HG03064 (cell line): ENCODE results near the gene TSTD1.

ENCODE experiments used
- ATAC-seq: cut with Tn5 transposase; IDR thresholded peaks from one replicate; pipeline ENCODE4 v1.9.1; 2021; ENCODE audit warnings: low read depth; ENCODE audit not compliant: unreplicated experiment

TSTD1 gene

GRCh38 chr1:161038523-161039153, at the start of gene TSTD1:
TSS of gene TSTD1 (minus strand) at chr1:161038964. CDS start at chr1:161038889, 75 bp downstream.
- ATAC-seq = peak; percentile 85

DNA sequence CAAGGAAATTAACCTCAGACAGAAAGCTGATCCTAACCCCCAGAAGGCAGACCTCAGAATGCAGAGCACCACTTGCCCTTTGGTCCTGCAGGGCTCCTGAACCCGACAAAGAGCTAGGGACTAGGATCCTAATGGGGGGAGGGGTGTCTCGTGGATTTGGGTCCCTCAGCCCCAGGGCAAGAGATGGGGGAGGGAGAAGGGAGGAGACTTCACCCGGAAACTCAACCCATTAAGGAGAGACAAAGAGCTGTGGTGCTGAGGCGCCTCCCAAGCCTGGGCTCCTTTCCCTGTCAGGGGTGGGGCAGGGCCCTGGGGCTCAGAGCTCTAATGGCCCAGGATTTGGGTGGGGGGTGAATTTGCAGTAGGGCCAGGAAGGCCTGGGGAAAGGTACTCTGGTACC, 47.7 kb upstream of the TSTD1 start:
- no peak for ATAC-seq

DNA sequence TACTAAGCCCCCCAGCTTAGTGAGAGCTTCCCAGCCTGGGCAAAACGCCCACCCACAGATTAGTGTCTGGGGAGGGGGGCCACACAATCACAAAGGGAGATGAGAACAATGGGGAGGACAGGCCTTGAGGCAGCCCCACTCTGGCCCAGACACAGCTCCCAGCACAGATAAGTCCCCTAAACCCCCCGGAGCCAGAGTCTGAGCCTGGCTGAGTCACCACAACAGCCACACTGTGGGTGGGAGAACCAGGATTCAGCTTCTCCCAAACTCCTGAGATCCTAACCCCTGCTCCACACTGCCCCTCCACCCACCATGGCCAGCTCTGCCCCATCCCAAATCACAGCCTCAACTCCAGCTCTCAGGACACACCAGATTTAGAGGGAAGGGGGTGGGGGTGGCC, 46.4 kb upstream of the TSTD1 start:
- no peak for ATAC-seq

DNA sequence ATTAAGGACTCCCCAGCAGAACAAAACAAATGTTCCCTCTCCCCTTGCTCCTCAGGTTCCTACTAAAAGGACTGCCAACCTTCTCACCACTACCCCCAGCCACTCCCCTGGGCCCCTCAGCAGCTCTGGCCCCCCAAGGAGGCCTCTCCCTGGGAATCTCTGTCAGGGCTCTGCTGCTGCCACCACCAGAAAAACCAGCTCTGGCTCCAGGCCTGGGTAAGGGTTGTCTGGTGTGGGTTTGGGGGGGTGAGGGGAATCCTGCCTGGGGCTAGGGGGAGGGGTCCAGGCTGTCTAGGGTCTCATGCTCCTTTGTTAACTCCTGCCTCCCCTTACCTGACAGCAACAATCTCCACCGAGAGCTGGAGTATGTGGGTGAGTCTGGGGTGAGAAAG, 45.8 kb upstream of the TSTD1 start:
- ATAC-seq = no peak

DNA sequence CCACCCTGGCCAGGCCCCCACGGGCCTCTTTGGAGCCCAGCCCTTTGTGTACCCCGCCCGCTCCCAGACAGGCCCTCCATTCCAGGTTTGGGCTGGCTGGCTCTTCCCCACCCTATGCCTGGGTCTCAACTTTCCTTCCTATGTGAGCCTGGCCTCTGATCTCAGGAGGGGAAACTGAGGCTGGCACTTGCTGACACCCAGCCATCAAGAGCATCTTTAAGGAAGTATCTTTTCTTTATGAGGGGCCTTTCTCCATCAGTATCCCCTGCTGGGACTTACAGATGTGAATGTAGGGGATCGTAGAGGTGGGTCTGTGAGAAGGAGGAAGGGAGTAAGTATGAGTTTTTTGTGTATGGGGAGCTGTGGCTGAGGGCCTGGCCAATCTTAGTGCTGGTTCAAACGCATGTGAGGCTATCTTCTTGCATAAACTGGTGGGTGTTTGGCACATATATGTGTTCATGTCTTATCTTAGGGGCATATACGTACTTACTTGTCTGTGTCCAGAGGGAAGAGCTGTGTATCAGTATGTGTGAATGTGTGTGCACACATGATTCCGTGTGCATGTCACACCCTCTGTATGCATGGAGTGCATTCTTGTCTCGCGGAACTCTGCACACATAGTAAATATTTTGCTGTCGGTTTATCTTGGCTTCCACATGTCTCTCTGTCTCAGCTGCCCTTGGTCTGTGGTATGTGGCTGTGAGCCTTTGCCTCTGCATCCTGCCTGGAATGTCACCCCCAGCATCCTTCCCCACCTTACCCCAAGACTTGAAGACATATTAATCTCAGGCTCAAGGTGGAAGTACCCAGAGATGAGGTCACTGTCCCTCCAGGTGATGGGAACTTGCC, 45.2 kb upstream of the TSTD1 start:
- no peak for ATAC-seq

DNA sequence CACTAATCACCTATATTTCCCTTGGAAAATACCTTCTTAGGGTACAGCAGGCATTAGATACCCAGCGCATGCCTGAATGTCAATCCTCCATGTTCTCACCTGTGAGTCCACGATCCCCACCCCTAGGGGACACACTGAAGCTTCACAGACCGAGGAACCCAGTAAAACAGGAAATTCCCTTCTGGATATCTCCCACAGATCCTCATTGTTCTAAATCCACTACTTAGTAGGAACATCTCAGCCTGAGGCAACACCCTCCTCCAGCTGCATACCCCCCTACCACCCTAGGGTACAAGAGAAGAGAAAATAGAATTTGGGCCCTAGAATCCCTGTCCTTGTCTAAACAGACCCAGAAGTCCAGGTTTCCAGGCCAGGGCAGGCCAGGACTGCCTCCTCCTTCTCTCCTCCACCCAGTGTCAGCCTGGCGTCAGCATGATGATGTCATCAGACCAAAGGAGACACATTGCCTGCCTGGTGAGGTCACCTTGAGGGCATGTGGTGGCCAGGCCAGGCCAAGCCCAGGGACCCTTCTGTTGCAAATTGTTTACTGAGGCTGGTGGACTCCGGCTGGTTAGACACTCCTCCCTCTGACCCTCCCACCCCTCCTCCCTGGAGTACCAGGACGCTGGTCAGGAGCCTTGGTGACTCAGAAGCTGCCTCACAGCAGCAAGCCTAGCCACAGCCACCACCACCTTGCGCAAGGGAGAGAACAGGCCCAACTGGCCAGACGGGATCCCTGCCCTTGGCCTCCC, 44.4 kb upstream of the TSTD1 start:
- no peak for ATAC-seq

DNA sequence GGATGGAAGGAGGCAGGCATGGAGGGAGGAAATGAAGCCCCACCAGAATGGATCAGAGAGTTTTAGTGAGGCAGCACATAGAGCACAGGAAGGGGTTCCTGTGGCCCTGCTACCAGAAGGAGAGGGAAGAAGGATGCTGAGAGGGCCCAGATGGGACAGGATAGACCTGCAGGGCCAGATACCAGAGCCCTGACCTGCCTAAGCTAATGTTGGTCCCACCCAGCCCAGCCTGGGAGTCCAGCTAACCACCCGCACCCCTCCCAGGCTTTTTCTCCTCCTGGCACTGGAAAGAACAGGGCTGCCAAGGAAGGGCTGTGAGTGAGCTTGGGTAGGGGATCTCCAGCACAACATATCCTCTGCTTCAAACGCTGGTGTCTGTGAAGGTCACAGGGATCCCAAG, 43.7 kb upstream of the TSTD1 start:
- ATAC-seq = no peak

- no peak for ATAC-seq
Observed at GRCh38 chr1:161081519-161081918, 42.8 kb upstream of the TSTD1 start.

DNA sequence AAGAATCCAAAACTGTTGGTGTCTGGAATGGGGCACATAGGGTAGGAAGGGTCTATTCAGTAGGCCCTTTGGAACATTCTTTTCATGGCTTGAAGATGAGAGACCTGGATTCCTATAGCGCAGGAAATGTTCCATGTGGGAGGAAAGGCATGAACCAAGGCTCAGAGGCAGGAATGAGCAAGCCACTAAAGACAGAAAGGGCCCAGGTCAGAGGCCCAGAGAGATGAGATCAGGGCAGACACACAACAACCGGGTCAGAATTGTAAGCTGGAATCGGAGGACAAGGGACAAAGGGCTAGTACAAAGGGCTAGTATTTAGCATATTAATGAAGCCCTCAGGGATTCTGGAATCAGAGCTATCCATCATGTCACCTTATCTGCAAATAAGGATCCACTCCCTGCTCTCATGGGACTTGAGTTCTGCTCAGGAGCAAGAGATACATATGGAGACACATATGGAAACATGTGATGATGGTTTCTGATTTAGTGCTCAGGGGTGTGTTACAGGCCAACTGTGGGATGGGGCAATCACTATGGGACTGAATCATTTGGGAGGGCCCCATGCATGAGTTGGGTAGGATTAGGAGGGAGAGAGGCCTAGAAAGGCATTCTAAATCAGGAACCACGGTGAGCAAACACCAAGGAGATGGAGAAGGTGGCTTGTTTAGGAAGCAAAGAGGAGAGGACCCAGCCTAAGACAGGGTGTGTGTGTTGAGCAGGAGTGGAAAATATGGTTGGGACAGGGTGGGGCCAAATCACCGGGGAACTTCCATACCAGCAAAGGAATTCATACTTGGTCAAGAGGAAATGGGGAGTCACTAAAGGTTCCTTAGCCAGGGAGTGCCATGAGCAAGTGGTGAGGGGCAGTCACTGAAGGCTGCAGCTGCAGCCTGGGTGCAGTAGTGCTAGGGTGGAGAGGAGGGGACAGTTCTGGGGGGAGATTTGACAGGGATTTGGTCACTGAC, 42.0 kb upstream of the TSTD1 start:
- ATAC-seq = no peak

GRCh38 chr1:161079436-161080110, 40.8 kb upstream of the TSTD1 start:
- no peak for ATAC-seq

- ATAC-seq = no peak
Observed at GRCh38 chr1:161077426-161077825, 38.7 kb upstream of the TSTD1 start.

- ATAC-seq = no peak
Observed at GRCh38 chr1:161076410-161076809, 37.6 kb upstream of the TSTD1 start.

- ATAC-seq = no peak
Observed at GRCh38 chr1:161074676-161075368, 36.1 kb upstream of the TSTD1 start.

- ATAC-seq = no peak
Observed at GRCh38 chr1:161073474-161074121, 34.8 kb upstream of the TSTD1 start.

- no peak for ATAC-seq
Observed at GRCh38 chr1:161072751-161073449, 34.1 kb upstream of the TSTD1 start.

- ATAC-seq = no peak
Observed at GRCh38 chr1:161071886-161072371, 33.2 kb upstream of the TSTD1 start.

GRCh38 chr1:161070761-161071160, 32.0 kb upstream of the TSTD1 start:
- ATAC-seq = no peak

- ATAC-seq = peak; percentile 69
Observed at GRCh38 chr1:161069731-161070270, 31.0 kb upstream of the TSTD1 start, which contains the start of gene ARHGAP30. TSS of gene ARHGAP30 (minus strand) at chr1:161069891. CDS start at chr1:161069624, 267 bp downstream.
